ENCODE data around the gene MAPKAPK3.
A peak's percentile ranks its signal among the peaks of the same experiment; 100 is the strongest.

The MAPKAPK3 gene

GRCh38 chr3:50609071-50609762 lies 7.7 kb upstream of the MAPKAPK3 start:
- no peak for DNase-seq (ENCODE audit: low read depth)

GRCh38 chr3:50609763-50610085 lies 7.2 kb upstream of the MAPKAPK3 start:
- DNase-seq (ENCODE audit: low read depth): no peak

GRCh38 chr3:50610181-50610971 lies 6.6 kb upstream of the MAPKAPK3 start:
- DNase-seq (ENCODE audit: low read depth): peak; percentile 43

DNA sequence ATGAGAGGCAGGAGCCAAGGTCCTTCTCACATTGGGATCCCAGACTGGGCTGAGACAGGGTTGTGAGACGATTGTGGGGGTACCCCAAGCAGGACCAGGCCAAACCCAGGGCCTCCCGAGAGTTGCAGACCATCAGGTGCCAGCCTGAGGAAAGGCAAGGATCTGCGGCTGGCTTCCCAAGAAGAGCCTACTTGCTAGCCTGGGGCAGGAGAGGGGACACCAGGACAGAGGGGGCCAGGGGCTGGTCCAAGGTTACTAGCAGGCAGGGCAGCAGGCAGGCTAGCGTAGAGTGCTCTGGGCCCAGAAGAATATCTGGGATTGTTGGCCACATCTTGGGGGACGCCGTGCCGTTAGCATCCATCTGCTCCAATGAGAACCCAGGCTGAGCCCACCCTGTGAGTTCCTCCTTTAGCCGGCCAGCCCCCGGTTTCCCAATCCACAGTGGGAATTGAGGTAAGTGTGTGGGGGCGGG lies 5.9 kb upstream of the MAPKAPK3 start:
- DNase-seq (ENCODE audit: low read depth): no peak

DNA sequence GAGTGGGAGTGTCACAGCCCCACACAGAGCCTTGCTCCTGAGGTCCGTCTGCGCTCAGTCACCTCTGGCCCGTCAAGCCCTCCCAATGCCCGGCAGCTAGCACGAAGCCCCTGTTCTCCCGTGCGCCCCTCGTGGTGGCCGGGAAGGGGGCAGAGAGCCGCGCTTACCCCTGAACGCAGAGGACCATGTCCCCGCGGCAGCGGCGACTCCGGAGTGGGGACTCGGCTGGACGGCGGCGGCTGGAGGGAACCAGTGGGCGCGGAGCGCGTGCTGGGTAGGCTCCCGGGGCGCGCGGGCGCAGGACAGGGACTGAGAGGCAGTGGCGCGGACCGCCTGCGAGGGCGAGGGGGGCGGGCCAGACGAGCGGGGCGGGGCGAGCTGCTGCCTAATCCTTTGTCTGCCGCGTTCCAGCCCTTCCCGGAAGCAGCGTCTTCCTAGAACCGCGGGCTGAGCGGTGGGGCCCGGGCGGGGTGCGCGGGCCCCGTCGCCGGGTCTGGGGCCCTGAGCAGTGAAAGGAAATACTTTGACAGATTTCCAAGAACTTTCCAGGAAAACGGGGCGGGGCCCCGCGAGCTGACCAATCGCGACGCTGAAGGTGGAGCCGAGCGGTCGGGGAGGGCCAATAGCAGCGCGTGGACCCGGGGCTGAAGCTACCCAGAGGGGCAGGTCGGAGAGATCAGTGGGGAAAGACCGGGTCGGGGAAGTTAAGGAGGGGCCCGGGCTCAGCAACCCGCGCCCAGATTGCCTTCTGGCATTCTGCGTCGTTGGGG lies 5.3 kb upstream of the MAPKAPK3 start, which contains the start of gene CISH:
Gene CISH, minus strand, starts transcription at position 311 of the 770 bp plus-strand sequence. Its CDS starts 124 bp downstream, at position 187.
- peak; percentile 94 for DNase-seq (ENCODE audit: low read depth)

- DNase-seq (ENCODE audit: low read depth): no peak
Measured at GRCh38 chr3:50612234-50612882, 4.6 kb upstream of the MAPKAPK3 start.

DNA sequence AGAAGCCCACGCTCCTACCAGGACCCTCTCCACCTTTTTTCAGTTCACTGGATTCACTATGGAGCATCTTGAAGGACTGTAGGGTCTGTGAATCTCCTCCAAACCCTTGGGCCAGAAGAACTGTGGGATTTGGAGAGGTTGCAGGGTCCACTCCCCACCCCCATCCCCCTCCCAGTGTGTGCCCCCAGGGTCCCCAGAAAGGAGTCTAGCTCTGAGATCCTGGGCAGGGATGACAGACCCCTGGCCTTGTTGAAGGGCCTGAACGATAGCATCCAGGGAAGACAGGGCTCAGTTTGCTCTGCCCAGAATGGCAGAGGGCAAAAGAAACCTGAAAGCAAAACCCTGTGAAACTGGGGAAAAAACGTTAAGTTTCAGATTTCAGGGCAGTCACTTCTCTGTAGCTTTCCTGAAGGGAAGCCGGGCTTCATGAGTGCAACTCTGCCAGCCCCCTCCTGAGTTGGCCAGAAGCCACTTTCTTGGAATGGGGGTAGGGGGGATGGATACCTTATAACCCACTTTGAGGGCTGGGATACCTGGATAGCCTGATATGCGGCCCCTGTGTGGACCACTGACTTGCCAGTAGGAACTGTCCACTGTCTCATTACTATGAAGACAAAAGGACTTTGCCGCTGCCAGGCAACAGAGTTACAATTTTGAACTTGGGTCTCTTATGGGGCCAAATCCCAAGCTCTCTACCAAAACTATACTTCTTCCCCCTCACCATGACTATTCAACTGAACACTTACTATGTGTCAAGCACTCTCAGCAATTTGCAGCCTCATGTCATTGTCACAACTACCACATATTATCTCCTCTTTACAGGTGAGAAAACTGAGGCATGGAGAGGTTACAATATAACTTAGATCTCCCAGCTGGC lies 3.7 kb upstream of the MAPKAPK3 start:
- no peak for DNase-seq (ENCODE audit: low read depth)

DNA sequence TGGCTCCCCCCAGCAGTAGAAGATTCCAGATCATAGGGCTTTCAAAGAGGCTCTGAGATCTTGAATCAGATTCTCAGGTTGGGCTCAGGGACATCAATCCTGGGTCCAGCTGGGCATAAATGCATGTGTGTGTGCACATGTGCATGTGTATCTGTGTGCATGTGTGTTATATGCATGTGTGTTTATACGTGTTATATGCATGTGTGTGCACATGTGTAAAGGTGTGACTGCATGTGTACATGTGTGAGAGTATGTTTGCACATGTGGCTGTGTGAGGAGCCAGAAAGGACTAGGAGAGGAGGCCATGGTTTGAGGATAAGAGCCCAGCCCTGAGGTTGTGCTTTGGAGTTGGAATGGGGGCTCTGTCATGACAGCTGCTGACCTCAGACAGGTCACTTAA lies 1.8 kb upstream of the MAPKAPK3 start:
- no peak for DNase-seq (ENCODE audit: low read depth)

GRCh38 chr3:50616003-50616769 lies 765 bp upstream of the MAPKAPK3 start:
- DNase-seq (ENCODE audit: low read depth): peak; percentile 71

GRCh38 chr3:50616770-50617095 lies 218 bp upstream of the MAPKAPK3 start:
- DNase-seq (ENCODE audit: low read depth): peak; percentile 91

GRCh38 chr3:50617911-50618481 lies 1.0 kb downstream of the MAPKAPK3 start:
- DNase-seq (ENCODE audit: low read depth): no peak

DNA sequence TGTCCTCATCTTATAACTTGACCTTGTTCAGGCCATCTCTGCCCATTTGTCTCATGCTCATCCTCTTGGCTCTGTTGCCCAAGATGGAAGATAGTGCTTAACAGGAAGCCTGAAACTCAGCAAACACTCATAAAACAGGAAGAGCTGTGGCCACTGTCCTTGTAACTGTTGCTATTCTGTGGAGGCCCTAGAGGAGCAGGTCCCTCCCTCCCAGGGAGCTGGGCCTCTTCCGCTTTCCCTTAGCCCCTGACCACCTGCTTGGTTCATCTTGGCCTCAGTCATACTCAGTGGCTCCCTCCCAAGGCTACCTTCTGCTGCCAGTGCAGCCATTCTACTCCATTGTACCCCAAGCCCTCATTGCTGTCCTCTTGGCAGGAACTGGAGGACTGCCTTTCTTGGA lies 3.5 kb downstream of the MAPKAPK3 start:
- no peak for DNase-seq (ENCODE audit: low read depth)

GRCh38 chr3:50620820-50621219 lies 3.9 kb downstream of the MAPKAPK3 start:
- no peak for DNase-seq (ENCODE audit: low read depth)

DNA sequence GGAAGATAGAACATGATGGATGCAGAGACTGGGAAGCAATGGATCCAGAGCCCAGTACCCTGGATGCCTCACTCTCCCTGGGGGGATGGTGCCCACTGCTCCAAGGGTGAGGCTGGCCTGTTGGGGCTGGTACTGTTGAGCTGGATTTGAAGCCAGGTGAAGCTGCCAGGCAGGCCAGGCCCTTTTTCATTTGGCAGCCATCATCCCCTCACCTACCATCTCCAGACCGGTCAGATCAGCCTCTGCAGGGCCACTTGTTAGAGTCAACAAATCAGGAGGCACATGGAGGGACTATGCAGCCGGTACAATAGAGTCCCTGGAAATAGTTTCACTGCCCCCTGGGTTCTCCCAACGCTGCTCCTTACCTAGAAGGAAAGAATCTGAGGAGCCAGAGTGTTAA lies 5.9 kb downstream of the MAPKAPK3 start:
- DNase-seq (ENCODE audit: low read depth): no peak

DNA sequence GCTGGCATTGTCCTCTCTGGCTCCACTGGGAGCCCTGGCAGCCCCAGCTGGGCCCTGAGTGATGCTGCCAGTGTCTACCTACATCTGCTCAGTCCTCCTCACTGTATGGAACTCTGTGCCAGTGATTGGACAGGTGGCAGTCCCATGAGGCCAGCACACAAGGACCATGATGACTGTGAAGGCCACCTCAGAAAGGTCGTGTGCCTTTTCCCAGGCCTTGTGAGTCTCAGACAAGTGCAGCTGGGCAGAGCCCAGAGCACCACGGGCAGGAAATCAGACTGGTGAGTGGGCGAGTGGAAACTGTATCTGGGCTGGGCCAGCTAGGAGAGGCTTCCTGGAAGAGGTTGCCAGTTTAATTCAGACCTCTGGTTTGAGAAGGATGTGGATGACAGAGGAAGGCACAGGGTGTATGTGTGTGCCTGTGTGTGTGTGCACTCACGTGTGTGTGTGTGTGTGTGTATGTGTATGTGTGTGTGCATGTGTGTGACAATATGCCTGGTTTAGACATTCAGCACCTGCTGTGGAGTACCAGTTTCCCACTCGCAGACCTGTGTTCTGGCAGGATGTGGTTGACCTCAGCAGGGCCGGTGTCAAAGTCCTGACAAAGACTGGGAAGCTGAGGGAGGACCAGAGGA lies 7.0 kb downstream of the MAPKAPK3 start:
- DNase-seq (ENCODE audit: low read depth): no peak

DNA sequence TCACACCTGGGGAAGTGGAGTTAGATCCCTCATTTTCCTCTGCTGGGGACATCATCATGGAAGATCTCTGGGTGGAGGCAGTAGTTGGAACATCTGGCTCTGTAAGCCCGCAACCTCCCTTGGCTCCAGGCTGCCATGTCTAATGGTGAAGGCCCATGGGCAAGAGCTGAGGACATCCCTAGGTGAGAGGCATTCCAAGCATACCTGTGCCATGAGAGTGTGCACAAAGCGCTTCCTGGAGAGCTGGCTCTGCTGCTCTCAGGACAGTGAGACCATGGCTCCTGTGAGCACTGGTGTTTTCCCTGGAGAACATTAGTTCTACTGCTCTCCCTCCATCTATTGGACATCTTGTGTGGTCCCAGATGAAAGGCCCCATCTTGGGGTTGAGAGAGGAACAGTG lies 7.7 kb downstream of the MAPKAPK3 start:
- no peak for DNase-seq (ENCODE audit: low read depth)

DNA sequence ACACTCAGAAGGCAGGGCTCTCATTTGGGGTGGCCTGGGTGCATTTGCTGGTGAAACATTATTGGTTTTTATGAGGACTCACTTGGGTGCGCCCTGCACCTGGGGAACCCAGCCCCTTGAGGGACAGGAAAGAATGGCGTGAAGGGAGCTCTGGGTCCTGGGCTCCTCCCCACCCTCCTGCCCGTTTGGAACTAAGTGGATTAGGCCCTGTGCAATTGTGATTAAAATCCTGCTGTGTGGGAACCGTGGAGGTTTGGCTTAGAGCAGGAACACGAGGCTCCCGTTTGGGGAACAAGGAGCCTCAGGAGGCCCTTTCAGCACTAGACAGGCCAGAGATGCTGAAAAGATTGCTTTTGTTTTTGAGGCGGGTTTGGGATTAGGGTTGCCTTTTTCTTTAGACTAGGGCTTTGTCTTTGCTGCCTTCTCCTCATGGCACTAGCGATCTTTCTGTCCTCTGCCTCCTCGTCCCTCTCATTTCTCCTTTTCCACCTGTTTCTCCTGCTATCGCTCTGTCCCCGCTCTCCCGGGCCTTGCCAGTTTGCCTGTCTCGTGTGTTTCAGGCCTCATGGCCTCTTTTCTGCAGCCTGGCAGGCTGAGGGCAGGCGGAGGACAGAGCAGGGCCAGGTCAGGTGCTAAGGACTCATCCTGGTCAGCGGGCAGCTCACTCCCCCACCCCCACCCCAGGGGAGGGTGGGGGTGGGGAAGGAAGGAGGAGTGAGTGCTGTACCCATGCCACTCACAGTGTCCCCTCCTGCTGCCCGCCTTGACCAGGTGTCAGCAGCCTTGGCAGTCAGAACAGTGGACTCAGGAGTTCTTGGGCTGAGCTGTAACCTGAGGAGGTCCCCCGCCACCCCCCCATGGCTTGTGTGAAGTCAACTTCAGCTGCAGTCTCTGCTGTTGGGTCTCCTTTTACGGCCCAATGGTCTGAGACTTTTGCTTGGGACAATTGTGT lies 8.6 kb downstream of the MAPKAPK3 start:
- no peak for DNase-seq (ENCODE audit: low read depth)

DNA sequence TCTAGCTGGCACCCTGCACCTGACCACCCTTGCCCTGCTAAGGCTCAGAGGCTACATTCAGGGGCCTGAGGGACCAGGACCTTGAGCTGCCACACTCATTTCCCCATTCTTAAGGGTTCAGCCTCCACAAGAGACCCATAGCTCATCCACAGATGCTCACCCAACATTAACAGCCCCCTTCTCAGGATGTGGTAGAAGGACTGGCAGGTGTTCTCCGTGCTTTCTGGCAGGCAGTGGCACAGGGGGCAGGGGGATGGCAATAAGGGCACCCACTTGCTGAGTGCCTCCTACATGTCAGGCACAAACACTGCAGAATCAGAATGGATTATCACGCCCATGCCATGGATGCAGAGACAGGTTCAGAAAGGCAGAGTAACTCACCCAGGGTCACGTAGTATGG lies 9.4 kb downstream of the MAPKAPK3 start:
- no peak for DNase-seq (ENCODE audit: low read depth)

Measured in activated gamma-delta T cell treated with anti-CD3 and anti-CD28 coated beads, Interleukin-2, amount 50 U/mL, for 16 hours (primary cell).